Endothelial cell of umbilical vein (primary cell): ENCODE data around the gene CUEDC2.

ENCODE experiments used
- EZH2 ChIP-seq: IDR thresholded peaks from 2 replicates; pipeline ENCODE4 v1.6.1; 2012; ENCODE audit warnings: borderline replicate concordance, low read depth, mild to moderate bottlenecking, moderate library complexity, low read length, inconsistent platforms; ENCODE audit not compliant: severe bottlenecking
- JUN ChIP-seq: IDR thresholded peaks from 2 replicates; pipeline ENCODE4 v1.6.1; 2011; ENCODE audit warnings: borderline replicate concordance, low read depth; ENCODE audit not compliant: insufficient read length, insufficient read depth
- POLR2A ChIP-seq: IDR thresholded peaks from 2 replicates; pipeline ENCODE4 v1.6.1; 2012; ENCODE audit warnings: low read depth, mild to moderate bottlenecking, control low read depth, low read length
- POLR2AphosphoS5 ChIP-seq: IDR thresholded peaks from 2 replicates; pipeline ENCODE4 v1.6.1; 2012; ENCODE audit warnings: low read depth, mild to moderate bottlenecking, control low read depth, low read length, moderate library complexity; ENCODE audit not compliant: insufficient read depth
- TF ChIP-seq, protein P1 (sequence below), 2 donors: IDR thresholded peaks; 1 replicate in 1 of 2; 2 replicates in 1 of 2; pipeline ENCODE4 v1.5.1; 2011; ENCODE audit warnings: low read length in 2 of 2, mild to moderate bottlenecking in 2 of 2, moderate library complexity in 2 of 2, control low read depth in 1 of 2, inconsistent platforms in 1 of 2, low read depth in 1 of 2; ENCODE audit not compliant: insufficient read depth in 1 of 2; ENCODE audit errors: extremely low read depth in 1 of 2
- TF ChIP-seq, protein P2 (sequence below): IDR thresholded peaks from 2 replicates; pipeline ENCODE4 v1.6.1; 2011; ENCODE audit not compliant: insufficient read depth, insufficient read length

DNA sequence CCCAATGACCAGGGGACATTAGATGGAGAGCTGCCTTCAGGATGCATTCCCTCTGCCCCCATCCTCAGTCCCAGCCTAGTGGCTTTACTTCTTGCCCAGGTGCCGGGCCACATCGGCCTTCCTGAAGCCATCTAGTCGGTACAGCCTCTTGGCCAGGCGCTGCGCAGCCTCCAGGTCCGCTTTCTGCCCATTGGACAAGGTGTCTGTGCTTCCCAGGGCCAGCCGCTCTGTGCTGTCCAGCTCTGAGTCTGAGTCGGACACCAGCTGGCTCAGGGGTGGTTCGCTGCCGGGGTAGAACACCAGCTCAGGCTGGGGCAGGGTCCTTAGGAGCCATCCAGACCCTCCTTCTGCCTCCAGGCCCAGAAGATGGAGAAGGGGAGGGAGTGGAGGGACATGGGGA, 20.1 kb downstream of the CUEDC2 start:
- TF ChIP-seq, protein P1, sequence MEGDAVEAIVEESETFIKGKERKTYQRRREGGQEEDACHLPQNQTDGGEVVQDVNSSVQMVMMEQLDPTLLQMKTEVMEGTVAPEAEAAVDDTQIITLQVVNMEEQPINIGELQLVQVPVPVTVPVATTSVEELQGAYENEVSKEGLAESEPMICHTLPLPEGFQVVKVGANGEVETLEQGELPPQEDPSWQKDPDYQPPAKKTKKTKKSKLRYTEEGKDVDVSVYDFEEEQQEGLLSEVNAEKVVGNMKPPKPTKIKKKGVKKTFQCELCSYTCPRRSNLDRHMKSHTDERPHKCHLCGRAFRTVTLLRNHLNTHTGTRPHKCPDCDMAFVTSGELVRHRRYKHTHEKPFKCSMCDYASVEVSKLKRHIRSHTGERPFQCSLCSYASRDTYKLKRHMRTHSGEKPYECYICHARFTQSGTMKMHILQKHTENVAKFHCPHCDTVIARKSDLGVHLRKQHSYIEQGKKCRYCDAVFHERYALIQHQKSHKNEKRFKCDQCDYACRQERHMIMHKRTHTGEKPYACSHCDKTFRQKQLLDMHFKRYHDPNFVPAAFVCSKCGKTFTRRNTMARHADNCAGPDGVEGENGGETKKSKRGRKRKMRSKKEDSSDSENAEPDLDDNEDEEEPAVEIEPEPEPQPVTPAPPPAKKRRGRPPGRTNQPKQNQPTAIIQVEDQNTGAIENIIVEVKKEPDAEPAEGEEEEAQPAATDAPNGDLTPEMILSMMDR (IDR thresholded peaks at IDR 0.05; ENCODE audit: extremely low read depth in 1 of 2, insufficient read depth in 1 of 2, low read depth in 1 of 2, low read length in 2 of 2) = no peak
- TF ChIP-seq JUN (no peak), POLR2A (no peak), EZH2 (no peak), POLR2AphosphoS5 (no peak)
- TF ChIP-seq, protein P2, sequence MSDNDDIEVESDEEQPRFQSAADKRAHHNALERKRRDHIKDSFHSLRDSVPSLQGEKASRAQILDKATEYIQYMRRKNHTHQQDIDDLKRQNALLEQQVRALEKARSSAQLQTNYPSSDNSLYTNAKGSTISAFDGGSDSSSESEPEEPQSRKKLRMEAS = no peak
